Measurements from ENCODE around the gene ABCA6.

GRCh38 chr17:69042308-69042707 lies 99.4 kb downstream of the ABCA6 start:
- TF ChIP-seq CTCF (IDR thresholded peaks at IDR 0.05), result no peak
- TF ChIP-seq POLR2A (IDR thresholded peaks at IDR 0.05), result no peak

Measured in testis (tissue), 2 donors.